Activated T-cell treated with anti-CD3 and anti-CD28 coated beads for 4 hours (primary cell): ENCODE data around the gene OSBPL2.

Experiments used
- DNase-seq: peaks from one replicate; pipeline ENCODE4 v3.0.0-alpha.2; 2020

Gene OSBPL2

GRCh38 chr20:62329389-62330377 is 91.4 kb downstream of the OSBPL2 start:
- DNase-seq: no peak

GRCh38 chr20:62330576-62331317 is 92.4 kb downstream of the OSBPL2 start:
- DNase-seq: no peak

GRCh38 chr20:62331347-62331746 is 93.0 kb downstream of the OSBPL2 start:
- DNase-seq: no peak

GRCh38 chr20:62332421-62332820 is 94.1 kb downstream of the OSBPL2 start:
- no peak for DNase-seq

GRCh38 chr20:62332989-62333819 is 94.9 kb downstream of the OSBPL2 start:
- no peak for DNase-seq

GRCh38 chr20:62333820-62334595 is 95.7 kb downstream of the OSBPL2 start:
- no peak for DNase-seq

- DNase-seq: no peak
Measured at GRCh38 chr20:62334881-62335280, 96.6 kb downstream of the OSBPL2 start.

- no peak for DNase-seq
Measured at GRCh38 chr20:62335532-62335931, 97.2 kb downstream of the OSBPL2 start.

- no peak for DNase-seq
Measured at GRCh38 chr20:62336329-62336728, 98.0 kb downstream of the OSBPL2 start.

GRCh38 chr20:62336775-62337557 is 98.6 kb downstream of the OSBPL2 start:
- no peak for DNase-seq

- DNase-seq: no peak
Measured at GRCh38 chr20:62337558-62338293, 99.4 kb downstream of the OSBPL2 start.

- no peak for DNase-seq
Measured at GRCh38 chr20:62338294-62338620, 99.9 kb downstream of the OSBPL2 start.

- no peak for DNase-seq
Measured at GRCh38 chr20:62339647-62340062, 101.3 kb downstream of the OSBPL2 start.

- no peak for DNase-seq
Measured at GRCh38 chr20:62342910-62343309, 104.6 kb downstream of the OSBPL2 start.

GRCh38 chr20:62344092-62344491 is 105.8 kb downstream of the OSBPL2 start:
- no peak for DNase-seq

GRCh38 chr20:62344782-62345181 is 106.5 kb downstream of the OSBPL2 start:
- no peak for DNase-seq
